GM13977 (cell line): Measurements from ENCODE around the gene ZFPM1.
A peak's percentile ranks its signal among the peaks of the same experiment; 100 is the strongest.

Experiments
- DNase-seq: peaks from one replicate; pipeline ENCODE4 v3.0.0; 2012; ENCODE audit warnings: low spot score
- CTCF ChIP-seq: IDR thresholded peaks from 2 replicates; pipeline ENCODE4 v1.5.1; 2012; ENCODE audit warnings: mild to moderate bottlenecking, control low read depth; ENCODE audit not compliant: insufficient read depth; ENCODE audit errors: extremely low read depth, missing control alignments
- in situ Hi-C: fragments of 300-500 bp; cut with MboI; formaldehyde crosslinking; loops from one replicate; pipeline ENCODE4 v1.12.0; 2022; ENCODE audit warnings: low sequenced_read_pairs, low pct_unique_long_range_greater_than_20kb, mixed read lengths, inconsistent platforms; ENCODE audit not compliant: unreplicated experiment

ZFPM1 gene

DNA sequence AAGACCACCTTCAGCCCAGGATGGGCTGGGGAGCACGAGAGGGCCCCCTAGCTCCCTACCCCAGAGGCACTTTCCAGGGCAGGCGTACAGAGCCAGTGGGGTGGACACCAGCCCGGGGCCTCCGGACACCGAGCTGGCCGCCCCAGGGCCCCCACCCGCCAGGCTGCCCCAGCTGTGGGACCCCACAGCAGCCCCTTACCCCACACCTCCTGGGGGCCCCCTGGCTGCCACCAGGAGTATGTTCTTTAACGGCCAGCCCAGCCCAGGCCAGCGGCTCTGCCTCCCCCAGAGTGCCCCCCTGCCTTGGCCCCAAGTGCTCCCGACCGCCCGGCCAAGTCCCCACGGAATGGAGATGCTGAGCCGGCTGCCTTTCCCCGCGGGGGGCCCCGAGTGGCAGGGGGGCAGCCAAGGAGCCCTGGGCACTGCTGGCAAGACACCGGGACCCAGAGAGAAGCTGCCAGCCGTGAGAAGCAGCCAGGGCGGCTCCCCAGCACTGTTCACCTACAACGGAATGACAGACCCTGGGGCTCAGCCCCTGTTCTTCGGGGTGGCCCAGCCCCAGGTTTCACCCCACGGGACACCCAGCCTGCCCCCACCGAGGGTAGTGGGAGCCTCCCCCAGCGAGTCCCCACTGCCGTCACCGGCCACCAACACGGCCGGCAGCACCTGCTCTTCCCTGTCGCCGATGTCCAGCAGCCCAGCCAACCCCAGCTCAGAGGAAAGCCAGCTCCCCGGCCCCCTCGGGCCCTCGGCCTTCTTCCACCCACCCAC lies 24.3 kb upstream of the ZFPM1 start:
- in situ Hi-C loops, result loop anchor here (25.0 kb wide), 2 partner anchors 108 to 466 kb away; partner anchors contain the start of gene BANP
- no peak for DNase-seq
- no peak for TF ChIP-seq CTCF

DNA sequence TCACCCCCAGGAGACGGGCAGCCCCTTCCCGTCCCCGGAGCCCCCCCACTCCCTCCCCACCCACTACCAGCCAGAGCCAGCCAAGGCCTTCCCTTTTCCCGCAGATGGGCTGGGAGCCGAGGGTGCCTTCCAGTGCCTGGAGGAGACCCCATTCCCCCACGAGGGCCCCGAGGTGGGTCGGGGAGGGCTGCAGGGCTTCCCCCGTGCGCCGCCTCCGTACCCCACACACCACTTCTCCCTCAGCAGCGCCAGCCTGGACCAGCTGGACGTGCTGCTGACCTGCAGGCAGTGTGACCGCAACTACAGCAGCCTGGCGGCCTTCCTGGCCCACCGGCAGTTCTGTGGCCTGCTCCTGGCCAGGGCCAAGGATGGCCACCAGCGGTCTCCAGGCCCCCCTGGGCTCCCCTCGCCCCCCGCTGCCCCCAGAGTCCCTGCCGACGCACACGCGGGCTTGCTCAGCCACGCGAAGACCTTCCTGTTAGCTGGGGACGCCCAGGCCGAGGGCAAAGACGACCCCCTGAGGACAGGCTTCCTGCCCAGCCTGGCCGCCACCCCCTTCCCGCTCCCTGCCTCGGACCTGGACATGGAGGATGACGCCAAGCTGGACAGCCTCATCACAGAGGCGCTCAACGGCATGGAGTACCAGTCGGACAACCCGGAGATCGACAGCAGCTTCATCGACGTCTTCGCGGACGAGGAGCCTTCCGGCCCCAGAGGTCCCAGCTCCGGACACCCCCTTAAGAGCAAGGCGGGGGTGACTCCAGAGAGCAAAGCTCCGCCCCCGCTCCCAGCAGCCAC lies 23.5 kb upstream of the ZFPM1 start:
- no peak for DNase-seq
- in situ Hi-C loops, result loop anchor here (25.0 kb wide), 2 partner anchors 108 to 467 kb away; partner anchors contain the start of gene BANP
- no peak for TF ChIP-seq CTCF

DNA sequence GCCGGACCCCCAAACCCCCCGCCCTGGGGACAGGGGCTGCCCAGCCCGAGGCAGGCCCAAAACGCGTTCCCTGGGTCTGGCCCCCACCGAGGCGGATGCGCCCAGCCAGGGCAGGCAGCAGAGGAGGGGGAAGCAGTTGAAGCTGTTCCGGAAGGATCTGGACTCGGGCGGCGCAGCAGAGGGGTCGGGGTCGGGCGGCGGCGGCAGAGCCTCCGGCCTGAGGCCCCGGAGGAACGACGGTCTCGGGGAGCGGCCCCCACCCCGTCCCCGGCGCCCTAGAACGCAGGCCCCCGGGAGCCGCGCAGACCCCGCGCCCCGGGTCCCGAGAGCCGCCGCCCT lies 22.9 kb upstream of the ZFPM1 start:
- no peak for TF ChIP-seq CTCF
- peak; percentile 72 for DNase-seq

DNA sequence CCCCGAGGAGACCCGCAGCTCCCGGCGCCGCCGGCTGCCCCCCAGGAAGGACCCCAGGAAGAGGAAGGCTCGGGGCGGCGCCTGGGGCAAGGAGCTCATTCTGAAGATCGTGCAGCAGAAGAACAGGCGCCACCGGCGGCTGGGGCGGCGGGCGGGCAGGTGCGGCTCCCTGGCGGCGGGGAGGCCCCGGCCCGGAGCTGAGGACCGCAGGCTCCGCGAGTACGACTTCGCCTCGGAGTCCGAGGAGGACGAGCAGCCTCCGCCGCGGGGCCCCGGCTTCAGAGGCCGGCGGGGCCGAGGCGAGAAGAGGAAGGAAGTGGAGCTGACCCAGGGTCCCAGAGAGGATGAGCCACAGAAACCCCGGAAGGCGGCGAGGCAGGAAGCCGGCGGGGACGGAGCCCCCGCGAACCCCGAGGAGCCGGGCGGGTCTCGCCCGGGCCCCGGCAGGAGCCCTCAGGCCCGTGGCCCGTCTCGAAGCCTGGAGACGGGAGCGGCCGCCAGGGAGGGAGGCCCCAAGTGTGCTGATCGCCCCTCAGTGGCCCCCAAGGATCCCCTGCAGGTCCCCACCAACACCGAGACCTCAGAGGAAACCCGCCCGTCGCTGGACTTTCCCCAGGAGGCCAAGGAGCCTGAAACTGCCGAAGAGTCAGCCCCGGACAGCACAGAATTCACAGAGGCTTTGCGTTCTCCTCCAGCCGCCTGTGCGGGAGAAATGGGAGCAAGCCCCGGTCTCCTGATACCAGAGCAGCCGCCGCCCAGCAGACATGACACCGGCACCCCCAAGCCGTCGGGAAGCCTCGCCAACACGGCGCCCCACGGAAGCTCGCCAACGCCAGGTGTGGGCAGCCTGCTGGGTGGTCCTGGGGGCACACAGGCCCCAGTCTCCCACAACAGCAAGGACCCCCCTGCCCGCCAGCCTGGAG lies 22.3 kb upstream of the ZFPM1 start:
- DNase-seq, result peak; percentile 89
- TF ChIP-seq CTCF, result no peak

More for the DNA sequence above, 22.9 kb upstream of the ZFPM1 start:
- in situ Hi-C loops, result loop anchor here (25.0 kb wide), 2 partner anchors 107 to 468 kb away; partner anchors contain the start of gene BANP

GRCh38 chr16:88431651-88432050 lies 21.4 kb upstream of the ZFPM1 start:
- DNase-seq, result no peak
- in situ Hi-C loops, result loop anchor here (25.0 kb wide), 2 partner anchors 106 to 469 kb away; partner anchors contain the start of gene BANP
- TF ChIP-seq CTCF, result no peak

More for the DNA sequence above, 22.3 kb upstream of the ZFPM1 start:
- in situ Hi-C loops, result loop anchor here (25.0 kb wide), 2 partner anchors 107 to 468 kb away; partner anchors contain the start of gene BANP

GRCh38 chr16:88432174-88432573 lies 20.9 kb upstream of the ZFPM1 start:
- no peak for TF ChIP-seq CTCF
- in situ Hi-C loops, result loop anchor here (25.0 kb wide), 2 partner anchors 105 to 470 kb away; partner anchors contain the start of gene BANP

More at GRCh38 chr16:88432174-88432573, 20.9 kb upstream of the ZFPM1 start:
- DNase-seq, result no peak
